ENCODE results near the gene TMEM25.
"Not testable (repeated sequence)": the region's sequence is repeated elsewhere in the genome, so short reads cannot be mapped to it uniquely, and the experiment has no call there.

Gene TMEM25
- 0 to 1.7 (median 0.10) reads per million in 17 experiments for total RNA-seq

- DNase-seq, result peak; percentile 11 to 66 (median 43)
Observed at GRCh38 chr11:118530683-118531596, at the start of gene TMEM25. TSS of gene TMEM25 (plus strand) at chr11:118531192. CDS start at chr11:118531802, 610 bp downstream.

- not testable (repeated sequence) for DNase-seq
Observed at GRCh38 chr11:118481238-118481637, 49.8 kb upstream of the TMEM25 start.

DNA sequence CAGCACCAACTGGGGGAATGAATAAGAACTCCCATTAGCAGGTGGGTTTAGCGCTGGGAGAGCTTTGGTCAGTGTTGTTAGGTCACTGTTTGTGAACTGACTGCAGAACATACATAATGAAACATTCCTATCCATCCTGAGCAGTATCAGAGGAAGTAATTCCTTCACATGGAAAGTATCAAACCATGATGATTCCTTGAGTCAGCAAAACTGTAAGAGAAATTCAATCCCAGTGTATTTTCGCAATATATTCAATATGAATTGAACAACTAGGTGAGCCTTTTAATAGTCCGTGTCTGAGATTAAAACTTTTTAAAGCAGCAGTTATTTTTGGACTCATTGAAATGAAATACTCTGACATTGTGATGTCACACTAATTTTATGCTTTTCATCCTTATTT lies 46.6 kb upstream of the TMEM25 start:
- no peak for DNase-seq

DNA sequence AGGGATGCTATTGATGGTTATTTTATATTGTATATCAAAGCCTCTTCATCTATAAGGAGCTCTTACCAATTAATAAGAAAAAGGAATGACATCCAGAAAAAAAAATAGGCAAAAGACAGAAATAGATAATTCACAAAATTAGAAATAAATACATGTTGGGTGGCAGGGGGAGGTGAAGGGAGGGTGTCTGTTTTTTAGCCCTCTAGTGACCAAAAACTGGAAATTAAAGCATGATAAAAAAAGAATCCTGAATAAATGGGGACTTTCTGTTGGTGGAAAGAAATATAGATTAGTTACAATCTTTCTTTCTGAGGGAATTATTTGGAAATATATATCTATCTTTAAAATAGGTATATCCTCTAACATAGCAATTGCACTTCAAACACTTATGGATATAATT lies 45.7 kb upstream of the TMEM25 start:
- DNase-seq, result no peak

DNA sequence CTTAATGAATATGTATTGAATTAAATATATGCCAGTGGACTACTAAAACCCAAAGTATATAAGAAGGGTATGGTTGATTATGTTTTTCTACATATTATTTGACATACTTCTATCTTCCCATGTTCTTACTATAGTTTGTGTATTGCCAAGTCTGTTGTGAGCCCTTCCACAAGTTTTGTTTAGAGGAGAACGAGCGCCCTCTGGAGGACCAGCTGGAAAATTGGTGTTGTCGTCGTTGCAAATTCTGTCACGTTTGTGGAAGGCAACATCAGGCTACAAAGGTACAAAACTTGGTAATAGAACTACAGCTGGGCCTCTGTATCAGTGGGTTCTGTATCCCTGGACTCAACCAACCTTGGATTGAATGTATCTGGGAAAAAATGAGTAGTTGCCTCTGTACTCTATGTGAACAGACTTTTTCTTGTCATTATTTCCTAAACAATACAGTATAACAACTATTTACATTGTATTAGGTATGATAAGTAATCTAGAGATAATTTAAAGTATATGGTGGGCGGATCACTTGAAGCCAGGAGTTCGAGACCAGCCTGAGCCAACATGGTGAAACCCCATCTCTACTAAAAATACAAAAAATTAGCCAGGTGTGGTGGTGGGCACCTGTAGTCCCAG lies 42.4 kb upstream of the TMEM25 start:
- peak; percentile 71 to 84 (median 78) for DNase-seq

DNA sequence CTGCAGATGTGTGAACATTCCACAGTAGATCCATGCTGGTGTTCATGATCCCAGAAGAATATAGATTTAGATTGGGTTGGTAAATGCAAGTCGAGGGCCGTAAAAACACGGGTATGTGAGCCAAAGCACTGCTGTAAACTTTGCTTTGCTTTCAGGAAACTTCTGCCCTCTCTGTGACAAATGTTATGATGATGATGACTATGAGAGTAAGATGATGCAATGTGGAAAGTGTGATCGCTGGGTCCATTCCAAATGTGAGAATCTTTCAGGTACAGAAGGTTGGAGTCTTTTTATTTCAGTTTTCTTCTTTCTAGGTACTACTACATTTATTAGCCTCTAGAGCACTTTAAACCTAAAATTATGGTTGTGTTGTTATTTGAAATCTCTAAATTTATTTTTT lies 40.0 kb upstream of the TMEM25 start:
- DNase-seq, result no peak

GRCh38 chr11:118497831-118498230 lies 33.2 kb upstream of the TMEM25 start:
- no peak for DNase-seq

DNA sequence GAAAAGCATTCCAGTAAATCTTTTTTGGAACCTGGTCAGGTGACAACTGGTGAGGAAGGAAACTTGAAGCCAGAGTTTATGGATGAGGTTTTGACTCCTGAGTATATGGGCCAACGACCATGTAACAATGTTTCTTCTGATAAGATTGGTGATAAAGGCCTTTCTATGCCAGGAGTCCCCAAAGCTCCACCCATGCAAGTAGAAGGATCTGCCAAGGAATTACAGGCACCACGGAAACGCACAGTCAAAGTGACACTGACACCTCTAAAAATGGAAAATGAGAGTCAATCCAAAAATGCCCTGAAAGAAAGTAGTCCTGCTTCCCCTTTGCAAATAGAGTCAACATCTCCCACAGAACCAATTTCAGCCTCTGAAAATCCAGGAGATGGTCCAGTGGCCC lies 27.8 kb upstream of the TMEM25 start:
- DNase-seq, result no peak

GRCh38 chr11:118511601-118512000 lies 19.4 kb upstream of the TMEM25 start:
- DNase-seq, result no peak

DNA sequence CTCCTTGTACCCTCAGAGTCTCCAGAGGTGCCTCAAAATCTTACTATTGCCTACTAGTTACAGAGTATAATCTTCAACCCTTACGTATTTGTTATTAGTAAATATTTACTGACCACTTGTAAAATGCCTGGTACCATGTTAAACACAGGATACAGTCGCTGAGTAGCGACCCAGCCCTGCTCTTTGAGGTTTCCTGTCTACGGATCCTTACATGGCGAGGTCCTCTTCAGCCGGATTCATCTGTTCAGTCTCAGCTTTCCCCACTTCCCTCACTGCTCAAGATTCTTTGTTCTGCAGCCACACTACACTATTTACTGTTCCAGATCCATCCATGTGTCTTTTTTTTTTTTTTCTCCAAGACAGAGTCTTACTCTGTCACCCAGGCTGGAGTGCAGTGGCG lies 16.9 kb upstream of the TMEM25 start:
- no peak for DNase-seq

GRCh38 chr11:118519549-118519948 lies 11.4 kb upstream of the TMEM25 start:
- no peak for DNase-seq

- peak; percentile 23 to 52 (median 48) for DNase-seq
Observed at GRCh38 chr11:118521892-118522311, 9.1 kb upstream of the TMEM25 start.

GRCh38 chr11:118522571-118523072 lies 8.4 kb upstream of the TMEM25 start:
- no peak for DNase-seq

DNA sequence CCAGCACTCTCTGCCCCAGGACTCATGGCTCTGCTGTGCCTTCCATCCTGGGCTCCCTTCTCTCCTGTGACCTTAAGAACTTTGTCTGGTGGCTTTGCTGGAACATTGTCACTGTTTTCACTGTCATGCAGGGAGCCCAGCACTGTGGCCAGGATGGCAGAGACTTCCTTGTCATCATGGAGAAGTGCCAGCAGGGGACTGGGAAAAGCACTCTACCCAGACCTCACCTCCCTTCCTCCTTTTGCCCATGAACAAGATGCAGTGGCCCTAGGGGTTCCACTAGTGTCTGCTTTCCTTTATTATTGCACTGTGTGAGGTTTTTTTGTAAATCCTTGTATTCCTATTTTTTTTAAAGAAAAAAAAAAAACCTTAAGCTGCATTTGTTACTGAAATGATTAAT lies 6.6 kb upstream of the TMEM25 start:
- DNase-seq, result peak in 3 of 4 experiments; percentile 40 to 42 (median 41)

DNA sequence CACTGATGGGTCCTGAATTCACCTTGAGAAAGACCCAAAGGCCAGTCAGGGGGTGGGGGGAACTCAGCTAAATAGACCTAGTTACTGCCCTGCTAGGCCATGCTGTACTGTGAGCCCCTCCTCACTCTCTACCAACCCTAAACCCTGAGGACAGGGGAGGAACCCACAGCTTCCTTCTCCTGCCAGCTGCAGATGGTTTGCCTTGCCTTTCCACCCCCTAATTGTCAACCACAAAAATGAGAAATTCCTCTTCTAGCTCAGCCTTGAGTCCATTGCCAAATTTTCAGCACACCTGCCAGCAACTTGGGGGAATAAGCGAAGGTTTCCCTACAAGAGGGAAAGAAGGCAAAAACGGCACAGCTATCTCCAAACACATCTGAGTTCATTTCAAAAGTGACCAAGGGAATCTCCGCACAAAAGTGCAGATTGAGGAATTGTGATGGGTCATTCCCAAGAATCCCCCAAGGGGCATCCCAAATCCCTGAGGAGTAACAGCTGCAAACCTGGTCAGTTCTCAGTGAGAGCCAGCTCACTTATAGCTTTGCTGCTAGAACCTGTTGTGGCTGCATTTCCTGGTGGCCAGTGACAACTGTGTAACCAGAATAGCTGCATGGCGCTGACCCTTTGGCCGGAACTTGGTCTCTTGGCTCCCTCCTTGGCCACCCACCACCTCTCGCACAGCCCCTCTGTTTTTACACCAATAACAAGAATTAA lies 6.1 kb upstream of the TMEM25 start:
- peak in 2 of 4 experiments; percentile 10 to 16 for DNase-seq

GRCh38 chr11:118526688-118527087 lies 4.3 kb upstream of the TMEM25 start:
- no peak for DNase-seq

DNA sequence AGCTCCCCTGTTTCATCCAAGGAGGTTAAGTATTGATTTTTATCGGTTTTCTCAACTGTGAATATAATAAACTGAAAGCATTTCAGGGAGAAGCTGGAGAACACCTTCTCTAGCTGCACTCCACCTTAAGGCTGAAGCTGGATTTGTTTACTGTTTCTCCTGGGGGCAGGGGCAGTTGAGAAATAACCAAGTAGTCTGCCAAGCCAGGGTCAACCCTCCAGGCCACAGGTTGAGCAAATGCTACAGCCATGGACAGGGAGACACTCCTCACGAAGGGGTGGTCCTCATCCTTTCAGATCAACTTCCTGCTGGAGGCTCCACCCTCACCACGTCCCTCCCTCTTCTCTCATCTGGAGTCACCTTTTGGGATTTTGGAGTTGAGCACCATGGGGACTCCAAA lies 3.9 kb upstream of the TMEM25 start, which contains the start of gene TTC36:
TSS of gene TTC36 (plus strand) at position 366 of the 400 bp plus-strand sequence. CDS start at position 387, 21 bp downstream.
- DNase-seq, result no peak

DNA sequence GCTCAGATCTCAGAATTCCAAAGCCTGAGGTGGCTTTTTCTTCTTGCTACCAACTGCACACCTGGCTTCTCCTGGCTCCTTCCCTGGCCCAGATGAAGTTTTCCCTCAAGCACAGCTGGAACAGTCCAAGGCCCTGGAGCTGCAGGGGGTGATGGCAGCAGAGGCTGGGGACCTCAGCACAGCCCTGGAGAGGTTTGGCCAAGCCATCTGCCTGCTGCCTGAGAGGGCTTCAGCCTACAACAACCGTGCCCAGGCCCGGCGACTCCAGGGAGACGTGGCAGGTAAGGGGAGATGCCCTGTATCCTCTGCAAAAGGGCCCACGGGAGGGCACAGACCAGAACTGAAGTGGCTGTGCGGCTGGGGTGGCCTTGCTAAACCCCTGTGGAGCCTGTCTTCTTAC lies 2.5 kb upstream of the TMEM25 start:
- DNase-seq, result no peak

DNA sequence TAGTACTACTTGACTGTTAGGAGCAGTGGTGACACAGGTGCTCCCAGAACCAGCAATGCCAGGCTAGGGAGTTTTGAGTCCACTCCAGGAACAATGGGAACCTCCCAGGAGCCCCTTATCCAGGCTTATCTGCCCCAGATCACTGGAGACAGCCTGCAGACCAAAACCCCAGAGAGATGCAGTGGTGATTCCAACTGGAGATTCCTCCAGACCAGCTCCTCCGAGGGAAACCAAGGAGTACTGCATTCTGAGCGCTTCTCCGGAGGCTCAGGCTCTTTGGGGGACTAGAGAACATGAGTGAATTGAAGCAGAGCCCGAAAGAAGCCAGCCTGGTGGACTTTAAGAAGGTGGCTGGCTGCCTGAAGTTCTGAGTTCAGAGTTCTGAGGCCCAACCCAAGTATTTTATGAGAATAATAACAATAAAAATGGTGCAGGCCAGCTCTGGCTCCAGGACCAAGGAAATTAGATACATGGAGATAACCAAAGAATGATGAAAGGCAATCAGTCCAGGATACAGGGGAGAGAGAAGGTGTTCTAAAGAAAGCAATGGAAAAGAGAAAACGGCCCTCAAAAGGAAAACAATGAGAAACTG lies 1.3 kb upstream of the TMEM25 start:
- no peak for DNase-seq

DNA sequence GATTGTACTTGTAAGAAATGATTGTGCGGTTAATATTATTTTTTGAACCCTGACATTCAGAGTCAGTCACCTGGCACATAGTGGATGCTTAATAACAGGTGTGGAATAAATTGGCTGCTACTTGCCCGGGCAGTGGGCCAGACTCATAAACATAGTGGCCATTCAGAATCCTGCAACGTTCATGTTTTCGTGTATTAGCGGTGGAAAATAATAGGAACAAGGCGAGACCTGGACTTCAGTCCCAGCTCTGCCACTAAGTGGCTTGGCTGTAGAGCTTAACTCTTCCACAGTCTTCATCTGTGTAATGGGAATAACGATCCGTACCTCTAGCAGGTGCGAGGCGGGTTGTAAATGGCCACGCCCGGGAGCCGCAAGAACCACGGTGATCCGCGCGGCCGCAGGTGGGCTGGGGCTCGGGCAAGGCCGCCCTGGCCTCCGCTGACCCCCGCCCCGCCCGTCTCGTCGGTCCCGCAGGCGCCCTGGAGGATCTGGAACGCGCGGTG lies 761 bp upstream of the TMEM25 start:
- DNase-seq, result peak in 1 of 4 experiments; percentile 10

DNA sequence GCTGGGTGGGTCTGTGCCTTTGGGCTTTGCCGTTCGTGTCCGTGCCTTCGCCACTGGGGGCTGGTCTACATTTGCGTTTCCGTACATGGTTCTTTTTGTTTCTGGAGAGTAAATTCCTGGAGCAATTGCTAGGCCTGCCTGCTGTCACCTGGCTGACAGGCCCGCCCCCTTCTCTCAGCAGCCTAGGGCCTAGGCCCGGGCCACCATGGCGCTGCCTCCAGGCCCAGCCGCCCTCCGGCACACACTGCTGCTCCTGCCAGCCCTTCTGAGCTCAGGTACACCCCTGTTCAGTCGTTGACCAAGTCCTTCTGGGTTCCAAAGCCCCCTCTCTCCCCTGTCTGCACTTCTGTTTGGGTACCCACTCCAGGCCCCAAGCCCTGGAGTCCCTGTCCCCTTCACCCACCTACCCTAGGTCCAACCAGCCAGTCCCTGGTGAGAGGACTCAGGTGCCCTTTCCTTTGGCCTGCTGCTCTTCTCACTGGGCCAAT lies 649 bp downstream of the TMEM25 start:
- DNase-seq, result no peak

GRCh38 chr11:118532091-118532490 lies 1.1 kb downstream of the TMEM25 start:
- DNase-seq, result no peak
